Measurements from ENCODE around the gene TNK1.

Gene TNK1

DNA sequence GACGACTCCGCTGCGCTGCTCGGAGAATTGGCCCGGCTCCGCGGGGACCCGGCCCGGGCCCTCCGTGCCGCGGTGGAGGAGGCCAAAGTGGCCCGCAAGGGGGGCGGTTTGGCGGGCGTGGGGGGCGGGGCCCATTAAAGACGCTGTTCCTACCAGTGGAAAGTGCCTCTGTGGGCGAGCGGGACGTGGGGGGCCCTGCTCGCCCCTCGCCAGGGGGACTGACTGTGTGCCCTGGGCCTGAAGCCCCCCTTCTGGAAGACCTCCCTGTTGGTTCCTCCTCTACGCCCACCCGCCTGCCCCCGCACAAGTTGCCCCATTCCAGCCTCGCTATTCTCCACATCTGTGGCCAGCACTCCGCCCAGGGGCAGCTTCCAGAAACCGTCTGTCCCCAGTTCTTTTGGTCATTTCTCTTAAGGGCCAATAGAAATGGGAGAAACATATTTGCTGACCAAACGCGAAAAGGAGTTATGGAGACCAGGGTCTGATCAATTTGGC is 56.5 kb downstream of the TNK1 start:
- no peak for DNase-seq

DNA sequence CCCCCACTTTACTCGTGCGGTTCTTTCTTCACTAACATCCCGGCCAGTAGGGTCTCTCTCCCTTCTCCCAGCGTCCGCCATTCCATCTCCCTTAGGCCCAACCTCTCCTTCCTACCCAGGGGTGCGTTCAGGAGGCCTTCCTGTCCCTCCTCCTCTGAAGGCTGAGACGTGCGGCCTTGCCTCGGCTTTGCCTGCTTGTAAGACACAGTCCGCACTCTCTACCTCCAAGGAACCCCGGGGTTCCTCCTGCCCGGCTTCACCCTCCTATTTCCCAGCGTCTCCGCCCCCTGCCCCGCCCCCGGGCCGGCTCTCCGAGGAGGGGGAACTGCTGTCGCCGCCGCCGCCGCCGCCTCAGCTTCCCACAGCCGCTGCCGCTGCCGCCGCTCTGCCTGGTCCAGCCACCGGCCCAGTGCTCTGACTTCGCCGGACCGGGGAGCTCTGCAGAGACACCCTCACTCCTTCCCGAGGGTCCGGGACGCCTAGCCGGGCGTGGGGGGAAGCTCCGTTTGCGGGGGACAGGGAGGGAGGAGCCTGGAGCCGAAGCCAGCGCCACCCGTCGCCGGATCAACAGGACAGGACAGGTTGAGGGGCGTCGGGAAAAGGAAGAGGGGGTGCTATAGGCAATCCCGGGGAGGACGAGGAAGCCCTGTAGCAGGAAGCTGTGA is 57.2 kb downstream of the TNK1 start:
- DNase-seq = peak; percentile 57

DNA sequence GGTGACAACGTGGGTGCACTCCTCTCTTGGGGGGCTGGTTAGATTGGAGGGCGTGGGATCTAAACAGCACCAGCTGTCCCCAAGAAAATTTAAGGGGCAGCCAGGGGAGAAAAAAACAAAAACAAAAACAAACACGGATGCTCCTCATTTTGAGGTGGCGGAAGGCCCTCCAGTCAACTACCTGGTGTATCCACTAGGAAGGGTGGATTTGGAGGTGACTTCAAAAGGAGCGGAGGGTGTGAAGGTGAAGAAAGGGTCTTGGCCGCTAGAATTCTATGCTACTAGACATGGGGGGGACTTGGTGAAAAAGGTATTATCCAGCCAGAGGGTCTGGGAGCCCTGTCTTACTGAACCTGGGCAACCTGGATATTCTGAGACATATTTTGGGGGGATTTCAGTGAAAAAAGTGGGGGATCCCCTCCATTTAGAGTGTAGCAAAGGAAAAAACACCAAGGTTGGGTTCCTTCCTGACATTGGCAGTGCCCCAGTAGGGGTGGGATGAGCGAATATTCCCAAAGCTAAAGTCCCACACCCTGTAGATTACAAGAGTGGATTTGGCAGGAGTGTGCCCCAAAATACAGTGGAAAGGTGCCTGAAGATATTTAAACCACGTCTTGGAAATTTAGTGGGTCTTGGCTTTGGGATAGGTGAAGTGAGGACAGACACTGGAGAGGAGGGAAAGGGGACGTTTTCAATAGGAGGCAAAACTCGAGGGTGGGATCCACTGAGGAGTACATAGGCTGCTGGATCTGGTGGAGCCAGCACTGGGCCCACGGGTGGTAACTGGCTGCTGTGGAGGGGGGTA is 58.0 kb downstream of the TNK1 start:
- DNase-seq = no peak
